Skeletal muscle satellite cell (primary cell): Measurements from ENCODE around the gene OR8H1. TPM values are rescaled to one million over a fixed set of nuclear protein-coding genes. Genes with fewer than 3 reads are reported as not detected.

Source experiments
- H3K27me3 ChIP-seq: 2 replicates; pipeline ENCODE4 v1.7.0; 2013; ENCODE audit warnings: low read length; ENCODE audit not compliant: control insufficient read depth, insufficient read depth
- H3K36me3 ChIP-seq: 2 replicates; pipeline ENCODE4 v1.7.0; 2013; ENCODE audit warnings: mild to moderate bottlenecking, control low read depth, low read length; ENCODE audit not compliant: insufficient read depth
- H3K4me1 ChIP-seq: 2 replicates; pipeline ENCODE4 v1.7.0; 2013; ENCODE audit warnings: low read length; ENCODE audit not compliant: control insufficient read depth, insufficient read depth
- H3K4me2 ChIP-seq: 2 replicates; pipeline ENCODE4 v1.7.0; 2013; ENCODE audit warnings: mild to moderate bottlenecking, low read length
- H3K4me3 ChIP-seq: 2 replicates; pipeline ENCODE4 v1.7.0; 2013; ENCODE audit warnings: low read length
- H3K9ac ChIP-seq: 2 replicates; pipeline ENCODE4 v1.7.0; 2013; ENCODE audit warnings: mild to moderate bottlenecking, low read depth, low read length, moderate library complexity
- H3K9me3 ChIP-seq: replicated peaks from 2 replicates; pipeline ENCODE4 v1.7.0; 2013; ENCODE audit warnings: mild to moderate bottlenecking, control low read depth, low read length
- total RNA-seq: library from RNA; depleted of rRNA; stranded (reverse); fragments of >200 nt; gene quantifications from 2 replicates; pipeline ENCODE4 v1.2.3, GENCODE V29; 2012; rRNA removed

The OR8H1 gene, protein sequence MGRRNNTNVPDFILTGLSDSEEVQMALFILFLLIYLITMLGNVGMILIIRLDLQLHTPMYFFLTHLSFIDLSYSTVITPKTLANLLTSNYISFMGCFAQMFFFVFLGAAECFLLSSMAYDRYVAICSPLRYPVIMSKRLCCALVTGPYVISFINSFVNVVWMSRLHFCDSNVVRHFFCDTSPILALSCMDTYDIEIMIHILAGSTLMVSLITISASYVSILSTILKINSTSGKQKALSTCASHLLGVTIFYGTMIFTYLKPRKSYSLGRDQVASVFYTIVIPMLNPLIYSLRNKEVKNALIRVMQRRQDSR
- not detected in 2 replicates for total RNA-seq

DNA sequence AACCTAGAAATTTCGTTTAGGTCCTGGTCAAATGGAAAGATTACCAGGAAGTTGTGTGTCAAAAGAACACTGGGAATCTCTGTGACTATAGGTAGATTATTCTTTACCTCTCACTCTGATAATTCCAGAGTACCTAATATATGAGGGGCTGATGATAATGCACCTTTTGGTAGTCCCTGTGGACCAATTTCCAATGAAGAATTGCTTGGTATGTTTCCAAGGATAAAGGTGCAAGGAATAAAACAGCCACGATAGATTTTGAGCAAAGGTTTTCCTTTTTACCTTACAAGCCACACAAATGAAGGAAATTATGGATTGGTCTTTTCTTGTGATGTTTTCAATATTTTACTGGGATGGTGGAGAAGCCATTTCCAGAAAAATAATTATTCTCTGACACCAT lies at the start of gene OR8H1:
OR8H1 (minus strand) TSS at position 101 of the 400 bp plus-strand sequence. CDS start 1,192 bp downstream, outside the sequence.
- no peak within 1 kb of the TSS for H3K4me2 ChIP-seq
- no peaks in the 10 kb centered on the region for H3K4me1 ChIP-seq
- no peak within 1 kb of the TSS for H3K9ac ChIP-seq
- peaks cover 6% of the 10 kb centered on the region for H3K9me3 ChIP-seq
- H3K36me3 ChIP-seq: no peaks in the 10 kb centered on the region
- no peaks in the 10 kb centered on the region for H3K27me3 ChIP-seq
- H3K4me3 ChIP-seq: no peak within 1 kb of the TSS

DNA sequence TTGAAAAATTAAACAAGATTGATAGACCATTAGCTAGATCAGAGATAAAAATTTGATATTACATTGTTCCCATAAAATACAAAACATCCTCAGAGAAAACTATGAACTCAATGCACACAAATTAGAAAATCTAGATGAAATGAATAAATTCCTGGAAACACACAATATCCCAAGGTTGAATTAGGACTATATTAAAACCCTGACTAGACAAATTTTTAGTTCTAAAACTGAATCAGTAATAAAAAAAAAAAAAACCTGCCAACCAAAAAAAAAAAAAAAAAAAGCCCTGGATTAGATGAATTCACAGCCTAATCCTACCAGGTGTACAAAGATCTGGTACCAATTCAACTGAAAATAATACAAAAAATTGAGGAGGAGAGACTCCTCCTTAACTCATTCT lies 48.2 kb upstream of the OR8H1 start:
- H3K27me3 ChIP-seq: no peaks in the 10 kb centered on the region
- peaks cover 4% of the 10 kb centered on the region for H3K9me3 ChIP-seq
- no peak overlapping the region for H3K9ac ChIP-seq
- no peak overlapping the region for H3K4me2 ChIP-seq
- no peaks in the 10 kb centered on the region for H3K36me3 ChIP-seq
- no peak overlapping the region for H3K4me3 ChIP-seq
- H3K4me1 ChIP-seq: no peaks in the 10 kb centered on the region

DNA sequence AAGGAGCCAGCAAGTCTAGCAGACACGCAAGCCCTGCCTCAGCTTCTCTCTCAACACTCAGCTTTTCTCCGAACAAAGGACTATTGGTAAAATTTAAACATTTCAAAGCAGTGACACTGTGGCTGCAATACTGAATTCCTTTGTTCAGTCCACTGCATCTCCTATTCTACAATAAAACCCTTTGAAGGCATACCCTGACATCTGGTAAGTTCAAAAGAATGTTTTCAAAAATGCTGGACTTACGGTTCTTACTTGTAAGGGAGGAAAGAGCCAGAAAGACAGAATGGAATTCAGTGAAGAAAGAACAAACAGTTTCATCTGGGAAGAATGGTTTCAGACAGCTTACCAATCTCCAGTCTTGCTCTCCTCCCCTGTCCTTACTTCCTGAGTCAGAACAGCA lies 41.1 kb upstream of the OR8H1 start:
- no peak overlapping the region for H3K4me3 ChIP-seq
- H3K27me3 ChIP-seq: no peaks in the 10 kb centered on the region
- no peak overlapping the region for H3K9ac ChIP-seq
- peaks cover 6% of the 10 kb centered on the region for H3K9me3 ChIP-seq
- H3K4me1 ChIP-seq: no peaks in the 10 kb centered on the region
- no peaks in the 10 kb centered on the region for H3K36me3 ChIP-seq
- no peak overlapping the region for H3K4me2 ChIP-seq

DNA sequence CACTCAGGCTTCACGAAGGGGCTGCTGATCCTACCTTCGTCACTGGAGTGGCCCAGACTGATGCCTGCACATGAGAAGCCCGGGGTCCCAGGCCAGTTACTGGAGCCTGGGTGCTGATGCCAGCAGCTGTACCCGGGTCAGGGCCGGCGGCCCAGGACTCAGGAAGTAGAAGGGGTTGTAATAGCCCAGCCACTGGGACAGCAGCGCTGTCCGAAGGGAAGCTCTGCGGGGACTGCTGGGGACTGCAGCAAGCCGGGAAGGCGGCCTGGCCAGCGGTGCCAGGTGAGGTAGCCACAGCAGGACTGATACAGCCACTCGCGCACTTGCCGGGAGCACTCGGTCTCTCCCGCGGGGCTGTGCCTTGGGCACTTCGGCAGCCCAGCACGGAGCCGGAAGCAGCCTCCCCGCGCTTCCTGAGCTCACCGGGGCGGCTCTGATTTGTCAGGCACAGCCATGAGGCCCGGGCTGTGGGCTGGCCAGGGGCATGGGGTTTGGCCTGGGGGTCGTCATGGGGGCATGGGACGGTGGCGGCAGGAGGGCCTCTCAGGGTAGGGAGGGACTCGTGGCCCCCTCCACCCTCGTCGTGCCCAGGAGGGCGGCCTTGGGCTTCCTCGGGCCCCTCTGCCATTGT lies 39.9 kb upstream of the OR8H1 start:
- Histone ChIP-seq H3K4me2 (no peak overlapping the region), H3K4me1 (no peaks in the 10 kb centered on the region), H3K27me3 (no peaks in the 10 kb centered on the region), H3K9me3 (peaks cover 3% of the 10 kb centered on the region), H3K36me3 (no peaks in the 10 kb centered on the region), H3K9ac (no peak overlapping the region), H3K4me3 (no peak overlapping the region)

DNA sequence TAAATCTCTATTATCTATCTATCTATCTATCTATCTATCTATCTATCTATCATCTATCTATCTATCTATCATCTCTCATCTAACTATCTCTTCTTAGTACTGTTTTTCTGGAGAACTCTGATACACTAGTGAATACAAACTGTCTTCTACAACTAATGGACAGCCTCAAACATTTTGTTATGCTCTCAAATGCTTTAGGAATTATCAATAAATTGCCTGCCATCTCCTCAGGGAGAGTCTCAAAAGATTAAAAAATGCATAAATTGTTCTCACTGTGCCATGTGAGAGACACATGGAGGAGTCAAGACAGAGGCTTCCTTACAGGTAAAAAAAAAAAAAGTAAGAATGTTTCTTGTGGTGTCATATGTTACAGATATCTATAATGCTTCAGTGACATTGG lies 22.8 kb upstream of the OR8H1 start, which contains the start of gene OR8K3:
OR8K3 (plus strand) TSS at position 301 of the 400 bp plus-strand sequence. CDS start 3,163 bp downstream, outside the sequence.
- no peak within 1 kb of the TSS for H3K9ac ChIP-seq
- no peaks in the 10 kb centered on the region for H3K4me1 ChIP-seq
- H3K9me3 ChIP-seq: peaks cover 3% of the 10 kb centered on the region
- H3K27me3 ChIP-seq: no peaks in the 10 kb centered on the region
- no peak within 1 kb of the TSS for H3K4me3 ChIP-seq
- H3K36me3 ChIP-seq: no peaks in the 10 kb centered on the region
- H3K4me2 ChIP-seq: no peak within 1 kb of the TSS

DNA sequence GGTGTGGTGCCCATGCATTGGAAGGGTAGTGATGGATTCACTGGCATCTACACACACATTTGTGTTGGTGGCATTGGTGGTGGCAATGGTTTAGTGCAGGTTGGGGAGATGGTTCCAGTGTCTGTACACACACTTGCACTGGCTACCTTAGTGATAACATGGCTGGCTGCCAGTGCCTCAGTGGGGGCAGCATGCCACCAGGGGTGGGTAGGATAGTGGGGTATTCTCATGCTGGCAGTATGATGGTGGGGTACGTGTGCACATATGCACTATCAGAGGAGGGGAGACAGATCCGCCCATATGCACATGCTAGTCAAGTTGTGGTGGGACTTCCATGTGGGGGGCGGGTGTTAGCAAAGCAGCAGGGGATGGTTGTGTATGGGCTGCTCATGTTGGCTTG lies 15.8 kb upstream of the OR8H1 start:
- Histone ChIP-seq H3K4me3 (no peak overlapping the region), H3K27me3 (no peaks in the 10 kb centered on the region), H3K36me3 (no peaks in the 10 kb centered on the region), H3K4me2 (no peak overlapping the region), H3K9me3 (peaks cover 3% of the 10 kb centered on the region), H3K9ac (no peak overlapping the region), H3K4me1 (no peaks in the 10 kb centered on the region)

DNA sequence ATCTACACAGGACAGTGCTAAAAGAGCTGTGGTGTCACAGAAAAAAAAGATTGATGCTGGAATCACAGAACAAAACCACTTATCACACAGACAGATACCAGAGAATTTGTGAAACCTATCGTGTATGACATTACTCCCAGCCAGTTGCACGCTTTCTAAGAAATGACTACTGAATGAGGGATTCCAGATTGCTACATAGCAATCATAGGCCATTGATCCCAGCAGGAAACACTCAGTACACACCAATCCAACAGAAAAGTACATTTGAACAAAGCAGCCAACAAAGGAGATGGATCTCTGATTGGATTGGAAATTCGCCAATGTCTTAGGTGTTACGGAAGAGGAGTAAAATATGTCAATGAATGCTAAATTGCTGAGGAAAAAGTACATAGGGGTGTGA lies 4.8 kb upstream of the OR8H1 start:
- Histone ChIP-seq H3K27me3 (no peaks in the 10 kb centered on the region), H3K9ac (no peak overlapping the region), H3K4me2 (no peak overlapping the region), H3K9me3 (peaks cover 3% of the 10 kb centered on the region), H3K36me3 (no peaks in the 10 kb centered on the region), H3K4me3 (no peak overlapping the region), H3K4me1 (no peaks in the 10 kb centered on the region)

DNA sequence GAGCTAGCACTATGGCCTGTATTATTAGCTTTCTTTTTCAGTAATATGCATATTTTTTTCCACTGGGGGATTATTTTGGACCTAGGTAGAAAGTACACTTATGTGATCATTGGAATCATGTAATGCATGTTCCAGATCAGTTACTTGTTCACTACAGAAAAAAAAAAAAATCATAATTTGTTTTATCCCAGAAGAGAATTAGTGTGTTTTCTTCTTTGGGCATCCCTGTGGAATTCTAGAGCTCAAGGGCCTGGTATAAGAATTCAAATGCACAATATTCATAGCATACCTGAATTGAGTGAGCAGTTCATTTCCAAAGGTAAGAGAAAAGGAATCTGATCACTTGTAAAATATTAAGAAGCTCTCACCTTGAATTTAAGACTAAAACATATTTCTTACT lies 18.2 kb downstream of the OR8H1 start, which contains the start of gene OR5T1:
OR5T1 (plus strand) TSS at position 301 of the 400 bp plus-strand sequence. CDS start 1,485 bp downstream, outside the sequence.
- H3K4me3 ChIP-seq: no peak within 1 kb of the TSS

DNA sequence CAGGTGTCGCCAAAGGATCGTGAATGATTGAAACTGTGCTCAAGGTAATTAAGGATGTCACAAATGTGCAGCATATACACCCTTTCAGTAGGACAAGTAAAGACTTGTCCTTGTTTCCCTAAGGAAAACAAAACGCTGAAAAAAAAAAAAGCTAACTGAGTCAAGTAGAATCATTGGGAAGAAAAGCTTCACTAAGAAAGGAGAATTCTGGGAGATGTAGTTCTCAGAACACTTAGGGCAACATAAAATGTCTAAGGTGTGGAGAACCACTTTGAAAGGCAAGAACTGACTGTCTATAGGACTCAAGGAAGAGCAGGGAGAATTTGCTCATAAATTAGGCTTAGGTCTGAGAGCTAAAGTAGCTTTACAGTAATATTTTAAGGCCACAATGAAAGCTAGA lies 21.0 kb downstream of the OR8H1 start:
- no peaks in the 10 kb centered on the region for H3K27me3 ChIP-seq

More for the DNA sequence above, 18.2 kb downstream of the OR8H1 start, which contains the start of gene OR5T1:
- Histone ChIP-seq H3K4me1 (no peaks in the 10 kb centered on the region), H3K9ac (no peak within 1 kb of the TSS), H3K27me3 (no peaks in the 10 kb centered on the region), H3K36me3 (no peaks in the 10 kb centered on the region), H3K4me2 (no peak within 1 kb of the TSS), H3K9me3 (no peaks in the 10 kb centered on the region)

DNA sequence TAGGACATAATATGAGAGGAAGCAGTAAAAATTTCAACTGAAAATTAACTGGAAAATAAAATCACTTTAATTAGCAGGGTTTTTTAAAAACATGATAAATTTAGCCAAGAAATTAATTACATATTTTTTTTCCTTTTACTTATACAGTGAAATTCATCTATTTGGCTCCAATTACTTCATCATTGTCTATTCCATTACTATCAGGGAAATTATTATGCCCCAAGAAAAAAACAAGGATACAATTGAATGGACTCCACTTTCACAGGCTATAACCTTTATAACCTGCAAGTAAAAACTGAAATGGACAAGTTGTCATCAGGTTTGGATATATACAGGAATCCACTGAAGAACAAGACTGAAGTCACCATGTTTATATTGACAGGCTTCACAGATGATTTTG lies 40.1 kb downstream of the OR8H1 start, which contains the start of gene OR5T3:
OR5T3 (plus strand) TSS at position 301 of the 400 bp plus-strand sequence; CDS start at position 301, 0 bp downstream.
- no peak within 1 kb of the TSS for H3K9ac ChIP-seq
- no peak within 1 kb of the TSS for H3K4me3 ChIP-seq
- H3K36me3 ChIP-seq: no peaks in the 10 kb centered on the region
- no peaks in the 10 kb centered on the region for H3K27me3 ChIP-seq
- H3K4me1 ChIP-seq: no peaks in the 10 kb centered on the region
- H3K4me2 ChIP-seq: no peak within 1 kb of the TSS
- H3K9me3 ChIP-seq: peaks cover 3% of the 10 kb centered on the region

More for the DNA sequence above, 21.0 kb downstream of the OR8H1 start:
- Histone ChIP-seq H3K4me1 (no peaks in the 10 kb centered on the region), H3K9me3 (no peaks in the 10 kb centered on the region), H3K4me2 (no peak overlapping the region), H3K9ac (no peak overlapping the region), H3K36me3 (no peaks in the 10 kb centered on the region), H3K4me3 (no peak overlapping the region)
